ENCODE measurements around the gene TSC22D1.

TSC22D1 gene

GRCh38 chr13:44384778-44385177, 191.4 kb downstream of the TSC22D1 start:
- DNase-seq (ENCODE audit: low read depth): no peak
- H3K4me3 ChIP-seq (ENCODE audit: low read length): no peak overlapping the region
- no peak for TF ChIP-seq CTCF (conservative IDR thresholded peaks at IDR 0.05; ENCODE audit: low read depth, low read length)

DNA sequence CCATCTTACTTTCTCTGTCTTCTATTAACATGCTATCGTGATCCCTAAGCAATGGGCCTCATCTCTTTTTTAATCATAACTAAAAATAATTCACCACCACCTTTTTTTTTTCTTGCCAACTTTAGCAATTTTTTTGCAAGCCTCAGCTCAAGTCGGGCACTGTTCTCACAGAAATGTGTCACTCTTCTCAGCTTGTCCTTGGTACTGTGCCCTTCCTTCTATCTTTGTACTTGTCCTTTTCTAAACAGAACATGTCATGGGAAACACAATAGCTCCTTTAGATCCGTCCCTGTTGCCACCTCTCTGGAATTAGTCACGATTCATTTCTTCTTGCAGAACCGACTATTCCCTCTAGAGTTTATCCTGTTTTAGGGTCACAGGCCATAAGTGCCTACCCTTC, 192.2 kb downstream of the TSC22D1 start:
- DNase-seq (ENCODE audit: low read depth): no peak
- TF ChIP-seq CTCF (conservative IDR thresholded peaks at IDR 0.05; ENCODE audit: low read depth, low read length): no peak
- H3K4me3 ChIP-seq (ENCODE audit: low read length): no peak overlapping the region

GRCh38 chr13:44382635-44383145, 193.4 kb downstream of the TSC22D1 start:
- no peak overlapping the region for H3K4me3 ChIP-seq (ENCODE audit: low read length)
- no peak for TF ChIP-seq CTCF (conservative IDR thresholded peaks at IDR 0.05; ENCODE audit: low read depth, low read length)
- DNase-seq (ENCODE audit: low read depth): no peak

Measured in retinal pigment epithelial cell (primary cell).